Glutamatergic neuron (in vitro differentiated cells): ENCODE measurements around the gene CENPQ. TPM values are rescaled to one million over a fixed set of nuclear protein-coding genes. Genes with fewer than 3 reads are reported as not detected.

Experiments
- DNase-seq: peaks from one replicate; pipeline ENCODE4 v3.0.0; 2022
- H3K27ac Mint-ChIP-seq: one replicate; pipeline ENCODE4 v1.8.0; 2020; ENCODE audit warnings: mild to moderate bottlenecking, mixed read lengths, inconsistent platforms; ENCODE audit not compliant: unreplicated experiment
- H3K27me3 Mint-ChIP-seq: one replicate; pipeline ENCODE4 v1.8.0; 2020; ENCODE audit warnings: mild to moderate bottlenecking, moderate library complexity, mixed read lengths, inconsistent platforms; ENCODE audit not compliant: unreplicated experiment
- H3K36me3 Mint-ChIP-seq: one replicate; pipeline ENCODE4 v1.8.0; 2020; ENCODE audit warnings: mild to moderate bottlenecking, mixed read lengths, inconsistent platforms; ENCODE audit not compliant: unreplicated experiment
- H3K4me1 Mint-ChIP-seq: one replicate; pipeline ENCODE4 v1.8.0; 2020; ENCODE audit warnings: mild to moderate bottlenecking, low read depth, mixed read lengths, inconsistent platforms; ENCODE audit not compliant: unreplicated experiment
- H3K4me3 Mint-ChIP-seq: one replicate; pipeline ENCODE4 v1.8.0; 2020; ENCODE audit warnings: mild to moderate bottlenecking, mixed read lengths, inconsistent platforms; ENCODE audit not compliant: unreplicated experiment
- H3K9me3 Mint-ChIP-seq: one replicate; pipeline ENCODE4 v1.8.0; 2020; ENCODE audit warnings: mild to moderate bottlenecking, moderate library complexity, mixed read lengths, inconsistent platforms; ENCODE audit not compliant: unreplicated experiment
- CTCF ChIP-seq: fragments of 200-600 bp; sonication (generic); IDR thresholded peaks from one replicate; pipeline ENCODE4 v1.5.0; 2021; ENCODE audit not compliant: partially characterized antibody, unreplicated experiment
- total RNA-seq: library from RNA; stranded (reverse); fragmentation: NEBNext Ultra II Directional; extraction: Animal tissue kit (Norgen Biotek cat#: 25700); gene quantifications from one replicate; pipeline ENCODE4 v1.2.1, GENCODE V29; 2021; ENCODE audit not compliant: unreplicated experiment

CENPQ gene
- total RNA-seq, 1 donor from 2014 or later = 3.4 TPM

GRCh38 chr6:49430187-49430586 lies 33.0 kb upstream of the CENPQ start:
- no peak for TF ChIP-seq CTCF
- H3K36me3 Mint-ChIP-seq = no peaks in the 10 kb centered on the region
- no peaks in the 10 kb centered on the region for H3K9me3 Mint-ChIP-seq
- no peaks in the 10 kb centered on the region for H3K4me1 Mint-ChIP-seq
- H3K27ac Mint-ChIP-seq = no peak overlapping the region
- H3K27me3 Mint-ChIP-seq = no peaks in the 10 kb centered on the region
- DNase-seq = no peak
- no peak overlapping the region for H3K4me3 Mint-ChIP-seq

- Mint-ChIP-seq H3K27me3 (no peaks in the 10 kb centered on the region), H3K4me3 (no peak overlapping the region), H3K4me1 (no peaks in the 10 kb centered on the region), H3K36me3 (no peaks in the 10 kb centered on the region), H3K27ac (no peak overlapping the region), H3K9me3 (no peaks in the 10 kb centered on the region)
- TF ChIP-seq CTCF = no peak
- DNase-seq = no peak
Measured at GRCh38 chr6:49430866-49431265, 32.3 kb upstream of the CENPQ start.

- no peak for DNase-seq
- Mint-ChIP-seq H3K9me3 (no peaks in the 10 kb centered on the region), H3K36me3 (no peaks in the 10 kb centered on the region), H3K27ac (no peak overlapping the region), H3K4me1 (no peaks in the 10 kb centered on the region), H3K4me3 (no peak overlapping the region), H3K27me3 (peaks cover 2% of the 10 kb centered on the region)
- peak; percentile 73 for TF ChIP-seq CTCF
Measured at GRCh38 chr6:49453221-49453620, 9.9 kb upstream of the CENPQ start.

GRCh38 chr6:49454787-49455709 lies 8.1 kb upstream of the CENPQ start:
- Mint-ChIP-seq H3K4me3 (no peak overlapping the region), H3K36me3 (no peaks in the 10 kb centered on the region), H3K27ac (no peak overlapping the region), H3K9me3 (no peaks in the 10 kb centered on the region), H3K4me1 (no peaks in the 10 kb centered on the region), H3K27me3 (peaks cover 2% of the 10 kb centered on the region)
- no peak for TF ChIP-seq CTCF
- DNase-seq = no peak

GRCh38 chr6:49457771-49458170 lies 5.4 kb upstream of the CENPQ start:
- DNase-seq = no peak
- peaks cover 2% of the 10 kb centered on the region for H3K27me3 Mint-ChIP-seq
- no peaks in the 10 kb centered on the region for H3K4me1 Mint-ChIP-seq
- TF ChIP-seq CTCF = no peak
- no peaks in the 10 kb centered on the region for H3K36me3 Mint-ChIP-seq
- H3K9me3 Mint-ChIP-seq = no peaks in the 10 kb centered on the region
- no peak overlapping the region for H3K27ac Mint-ChIP-seq
- no peak overlapping the region for H3K4me3 Mint-ChIP-seq
